DND-41 (cell line): ENCODE results near the gene C8B.

Experiments
- ATAC-seq: fragments of 200-7000 bp; cut with Tn5 transposase; 3 replicates; pipeline ENCODE4 v1.9.1; 2021; ENCODE audit warnings: low read depth; ENCODE audit not compliant: insufficient read depth
- DNase-seq: peaks from one replicate; pipeline ENCODE4 v3.0.0-alpha.2; 2020
- H2AFZ ChIP-seq: 2 replicates; pipeline ENCODE4 v1.6.0; 2012; ENCODE audit warnings: low read depth, low read length
- H3K27ac ChIP-seq: 2 replicates; pipeline ENCODE4 v1.5.1; 2012; ENCODE audit warnings: low read length, inconsistent platforms
- H3K27me3 ChIP-seq: fragments of 200-600 bp; sonication (generic); 2 replicates; pipeline ENCODE4 v1.6.0; 2012; ENCODE audit warnings: low read length, mild to moderate bottlenecking, inconsistent platforms; ENCODE audit not compliant: insufficient read depth, poor library complexity
- H3K36me3 ChIP-seq: 2 replicates; pipeline ENCODE4 v1.5.1; 2012; ENCODE audit warnings: low read length, inconsistent platforms; ENCODE audit not compliant: insufficient read depth
- H3K4me1 ChIP-seq: 2 replicates; pipeline ENCODE4 v1.5.1; 2012; ENCODE audit warnings: mild to moderate bottlenecking, low read length; ENCODE audit not compliant: insufficient read depth
- H3K4me2 ChIP-seq: 2 replicates; pipeline ENCODE4 v1.6.0; 2012; ENCODE audit warnings: mild to moderate bottlenecking, moderate library complexity, low read length, inconsistent platforms; ENCODE audit not compliant: insufficient read depth
- H3K4me3 ChIP-seq, 2 experiments: fragments of 200-600 bp in 1 of 2; shearing (Covaris generic) in 1 of 2; 2 replicates each; pipeline ENCODE4 v1.5.1; 2012 to 2016; ENCODE audit warnings: inconsistent platforms in 2 of 2, low read length in 2 of 2, mild to moderate bottlenecking in 2 of 2, low read depth in 1 of 2, moderate library complexity in 1 of 2
- H3K79me2 ChIP-seq: 2 replicates; pipeline ENCODE4 v1.6.0; 2012; ENCODE audit warnings: low read length, inconsistent platforms; ENCODE audit not compliant: insufficient read depth
- H3K9ac ChIP-seq: 2 replicates; pipeline ENCODE4 v1.6.0; 2012; ENCODE audit warnings: low read depth, mild to moderate bottlenecking, inconsistent platforms, low read length, moderate library complexity
- H3K9me3 ChIP-seq: 2 replicates; pipeline ENCODE4 v1.5.1; 2012; ENCODE audit warnings: low read length, moderate library complexity, mild to moderate bottlenecking, inconsistent platforms; ENCODE audit not compliant: insufficient read depth, severe bottlenecking
- H4K20me1 ChIP-seq: 2 replicates; pipeline ENCODE4 v1.6.0; 2012; ENCODE audit warnings: low read length; ENCODE audit not compliant: insufficient read depth
- EZH2 ChIP-seq: IDR thresholded peaks from 3 replicates; pipeline ENCODE4 v1.6.1; 2012; ENCODE audit warnings: borderline replicate concordance, low read depth, mild to moderate bottlenecking, moderate library complexity, low read length, inconsistent platforms; ENCODE audit not compliant: severe bottlenecking
- TF ChIP-seq, protein P1 (sequence below): IDR thresholded peaks from 2 replicates; pipeline ENCODE4 v1.5.1; 2012; ENCODE audit warnings: borderline replicate concordance, low read length, moderate library complexity, mild to moderate bottlenecking; ENCODE audit not compliant: poor library complexity, severe bottlenecking; ENCODE audit errors: extremely low read depth

The C8B gene

GRCh38 chr1:56908619-56909221 is 57.1 kb downstream of the C8B start:
- no peak overlapping the region for H2AFZ ChIP-seq
- no peaks in the 10 kb centered on the region for H3K4me1 ChIP-seq
- no peak overlapping the region for H3K4me3 ChIP-seq
- H3K4me2 ChIP-seq, result no peak overlapping the region
- no peaks in the 10 kb centered on the region for H4K20me1 ChIP-seq
- H3K9me3 ChIP-seq, result no peaks in the 10 kb centered on the region
- no peak overlapping the region for H3K9ac ChIP-seq
- no peak for DNase-seq
- H3K79me2 ChIP-seq, result no peaks in the 10 kb centered on the region
- H3K36me3 ChIP-seq, result no peaks in the 10 kb centered on the region
- peaks cover 8% of the 10 kb centered on the region for H3K27me3 ChIP-seq
- ATAC-seq, result no peak
- TF ChIP-seq, protein P1, sequence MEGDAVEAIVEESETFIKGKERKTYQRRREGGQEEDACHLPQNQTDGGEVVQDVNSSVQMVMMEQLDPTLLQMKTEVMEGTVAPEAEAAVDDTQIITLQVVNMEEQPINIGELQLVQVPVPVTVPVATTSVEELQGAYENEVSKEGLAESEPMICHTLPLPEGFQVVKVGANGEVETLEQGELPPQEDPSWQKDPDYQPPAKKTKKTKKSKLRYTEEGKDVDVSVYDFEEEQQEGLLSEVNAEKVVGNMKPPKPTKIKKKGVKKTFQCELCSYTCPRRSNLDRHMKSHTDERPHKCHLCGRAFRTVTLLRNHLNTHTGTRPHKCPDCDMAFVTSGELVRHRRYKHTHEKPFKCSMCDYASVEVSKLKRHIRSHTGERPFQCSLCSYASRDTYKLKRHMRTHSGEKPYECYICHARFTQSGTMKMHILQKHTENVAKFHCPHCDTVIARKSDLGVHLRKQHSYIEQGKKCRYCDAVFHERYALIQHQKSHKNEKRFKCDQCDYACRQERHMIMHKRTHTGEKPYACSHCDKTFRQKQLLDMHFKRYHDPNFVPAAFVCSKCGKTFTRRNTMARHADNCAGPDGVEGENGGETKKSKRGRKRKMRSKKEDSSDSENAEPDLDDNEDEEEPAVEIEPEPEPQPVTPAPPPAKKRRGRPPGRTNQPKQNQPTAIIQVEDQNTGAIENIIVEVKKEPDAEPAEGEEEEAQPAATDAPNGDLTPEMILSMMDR, result no peak
- TF ChIP-seq EZH2, result no peak
- H3K27ac ChIP-seq, result no peak overlapping the region

DNA sequence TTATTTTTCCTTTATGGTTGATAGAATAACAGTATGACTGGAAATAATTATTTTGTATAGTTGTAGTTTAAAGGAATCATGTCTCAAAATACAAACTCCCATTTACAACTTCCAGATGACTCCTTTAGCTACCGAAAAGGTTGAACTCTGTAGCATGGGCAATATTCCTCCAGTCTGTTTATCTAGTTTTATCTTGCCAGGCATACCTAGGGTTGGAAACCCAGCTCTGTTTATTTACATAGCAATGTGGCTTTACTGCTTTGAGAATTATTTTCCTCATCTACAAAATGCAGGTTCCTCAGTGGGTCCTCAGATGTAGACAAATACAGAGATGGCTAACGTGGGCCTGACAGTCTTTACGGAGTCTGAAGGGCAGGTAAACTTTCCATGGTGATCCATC is 60.1 kb downstream of the C8B start:
- Histone ChIP-seq H3K4me3 (no peak overlapping the region), H3K4me1 (no peaks in the 10 kb centered on the region), H3K9ac (no peak overlapping the region), H3K36me3 (no peaks in the 10 kb centered on the region), H3K4me2 (no peak overlapping the region), H3K9me3 (no peaks in the 10 kb centered on the region), H4K20me1 (no peaks in the 10 kb centered on the region), H3K79me2 (no peaks in the 10 kb centered on the region), H3K27me3 (peaks cover 8% of the 10 kb centered on the region), H3K27ac (no peak overlapping the region), H2AFZ (no peak overlapping the region)
- DNase-seq (no peak), ATAC-seq (no peak)
- TF ChIP-seq, protein P1, result no peak
- TF ChIP-seq EZH2, result no peak

DNA sequence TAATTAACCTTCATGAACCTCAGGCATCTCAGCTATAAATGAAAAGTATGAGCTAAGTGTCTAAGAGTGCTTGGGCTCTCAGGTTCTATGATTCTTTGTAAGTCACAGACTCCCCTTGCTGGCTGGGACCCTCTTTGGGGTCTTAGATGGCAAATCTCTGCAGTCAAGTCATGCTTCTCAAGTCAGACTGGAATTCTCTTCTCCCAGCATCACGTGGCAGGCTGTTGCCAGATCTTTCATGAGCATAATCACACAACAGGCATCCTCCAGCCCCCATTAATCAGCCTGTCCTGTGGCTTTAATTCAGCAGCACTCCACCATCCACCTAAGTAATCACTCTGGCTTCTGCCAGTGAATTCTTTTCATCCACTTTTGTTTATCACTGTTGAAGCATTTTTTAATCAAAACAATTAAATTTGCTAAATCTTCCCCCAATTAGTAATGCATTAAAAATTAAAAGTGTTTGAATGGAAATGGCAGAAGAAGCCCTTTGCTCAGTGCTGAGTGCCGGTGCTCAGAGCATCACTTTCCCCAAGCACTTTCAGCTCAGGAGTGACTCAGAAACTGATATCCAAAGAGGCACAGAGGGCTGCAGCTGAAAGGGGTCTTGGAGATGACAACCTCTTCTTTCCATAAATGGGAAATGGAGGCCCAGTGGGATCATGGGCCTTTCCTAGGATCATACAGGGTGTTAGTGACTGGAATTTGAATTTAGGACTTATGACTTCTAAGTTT is 61.0 kb downstream of the C8B start:
- Histone ChIP-seq H3K9me3 (no peaks in the 10 kb centered on the region), H3K27ac (no peak overlapping the region), H3K4me3 (no peak overlapping the region), H4K20me1 (no peaks in the 10 kb centered on the region), H3K9ac (no peak overlapping the region), H2AFZ (no peak overlapping the region), H3K36me3 (no peaks in the 10 kb centered on the region), H3K79me2 (no peaks in the 10 kb centered on the region), H3K4me1 (no peaks in the 10 kb centered on the region), H3K27me3 (peaks cover 3% of the 10 kb centered on the region), H3K4me2 (no peak overlapping the region)
- DNase-seq (no peak), ATAC-seq (no peak)
- TF ChIP-seq, protein P1, result no peak
- no peak for TF ChIP-seq EZH2
